Activated CD4-positive, CD25-positive, alpha-beta regulatory T cell (primary cell): ENCODE data around the gene MCRIP2.

Experiments
- DNase-seq, 4 experiments: peaks; one replicate each; lab custom pipeline; 2025; lab: John Stamatoyannopoulos, UW

Gene MCRIP2

DNA sequence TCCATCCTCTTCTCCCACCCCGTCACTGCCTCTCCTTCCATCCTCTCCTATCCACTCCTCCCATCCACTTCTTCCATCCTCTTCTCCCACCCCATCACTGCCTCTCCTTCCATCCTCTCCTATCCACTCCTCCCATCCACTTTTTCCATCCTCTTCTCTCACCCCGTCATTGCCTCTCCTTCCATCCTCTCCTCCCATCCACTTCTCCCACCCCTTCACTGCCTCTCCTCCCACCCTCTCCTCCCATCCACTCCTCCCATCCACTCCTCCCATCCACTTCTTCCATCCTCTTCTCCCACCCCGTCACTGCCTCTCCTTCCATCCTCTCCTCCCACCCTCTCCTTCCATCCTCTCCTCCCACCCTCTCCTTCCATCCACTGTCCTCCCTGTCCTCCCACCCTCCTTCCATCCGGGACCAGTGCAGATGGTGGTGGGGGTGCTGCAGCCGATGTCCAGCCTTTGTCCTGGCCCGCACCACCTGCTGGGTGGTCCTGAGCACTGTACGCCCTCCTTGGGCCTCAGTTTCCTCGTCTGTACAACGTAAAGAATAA lies 9.7 kb upstream of the MCRIP2 start:
- no peak for DNase-seq

DNA sequence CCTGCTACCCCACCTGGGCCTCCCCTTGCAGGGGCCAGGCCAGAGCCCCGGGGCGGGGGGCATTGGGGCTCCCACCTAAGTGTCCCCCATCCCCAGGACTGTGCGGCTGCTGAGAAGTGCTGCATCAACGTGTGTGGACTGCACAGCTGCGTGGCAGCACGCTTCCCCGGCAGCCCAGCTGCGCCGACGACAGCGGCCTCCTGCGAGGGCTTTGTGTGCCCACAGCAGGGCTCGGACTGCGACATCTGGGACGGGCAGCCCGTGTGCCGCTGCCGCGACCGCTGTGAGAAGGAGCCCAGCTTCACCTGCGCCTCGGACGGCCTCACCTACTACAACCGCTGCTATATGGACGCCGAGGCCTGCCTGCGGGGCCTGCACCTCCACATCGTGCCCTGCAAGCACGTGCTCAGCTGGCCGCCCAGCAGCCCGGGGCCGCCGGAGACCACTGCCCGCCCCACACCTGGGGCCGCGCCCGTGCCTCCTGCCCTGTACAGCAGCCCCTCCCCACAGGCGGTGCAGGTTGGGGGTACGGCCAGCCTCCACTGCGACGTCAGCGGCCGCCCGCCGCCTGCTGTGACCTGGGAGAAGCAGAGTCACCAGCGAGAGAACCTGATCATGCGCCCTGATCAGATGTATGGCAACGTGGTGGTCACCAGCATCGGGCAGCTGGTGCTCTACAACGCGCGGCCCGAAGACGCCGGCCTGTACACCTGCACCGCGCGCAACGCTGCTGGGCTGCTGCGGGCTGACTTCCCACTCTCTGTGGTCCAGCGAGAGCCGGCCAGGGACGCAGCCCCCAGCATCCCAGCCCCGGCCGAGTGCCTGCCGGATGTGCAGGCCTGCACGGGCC lies 8.9 kb upstream of the MCRIP2 start:
- DNase-seq, result no peak

DNA sequence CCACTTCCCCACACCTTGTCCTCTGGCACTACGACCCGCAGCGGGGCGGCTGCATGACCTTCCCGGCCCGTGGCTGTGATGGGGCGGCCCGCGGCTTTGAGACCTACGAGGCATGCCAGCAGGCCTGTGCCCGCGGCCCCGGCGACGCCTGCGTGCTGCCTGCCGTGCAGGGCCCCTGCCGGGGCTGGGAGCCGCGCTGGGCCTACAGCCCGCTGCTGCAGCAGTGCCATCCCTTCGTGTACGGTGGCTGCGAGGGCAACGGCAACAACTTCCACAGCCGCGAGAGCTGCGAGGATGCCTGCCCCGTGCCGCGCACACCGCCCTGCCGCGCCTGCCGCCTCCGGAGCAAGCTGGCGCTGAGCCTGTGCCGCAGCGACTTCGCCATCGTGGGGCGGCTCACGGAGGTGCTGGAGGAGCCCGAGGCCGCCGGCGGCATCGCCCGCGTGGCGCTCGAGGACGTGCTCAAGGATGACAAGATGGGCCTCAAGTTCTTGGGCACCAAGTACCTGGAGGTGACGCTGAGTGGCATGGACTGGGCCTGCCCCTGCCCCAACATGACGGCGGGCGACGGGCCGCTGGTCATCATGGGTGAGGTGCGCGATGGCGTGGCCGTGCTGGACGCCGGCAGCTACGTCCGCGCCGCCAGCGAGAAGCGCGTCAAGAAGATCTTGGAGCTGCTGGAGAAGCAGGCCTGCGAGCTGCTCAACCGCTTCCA lies 8.1 kb upstream of the MCRIP2 start:
- no peak for DNase-seq

GRCh38 chr16:634051-634670 lies 7.5 kb upstream of the MCRIP2 start:
- no peak for DNase-seq

DNA sequence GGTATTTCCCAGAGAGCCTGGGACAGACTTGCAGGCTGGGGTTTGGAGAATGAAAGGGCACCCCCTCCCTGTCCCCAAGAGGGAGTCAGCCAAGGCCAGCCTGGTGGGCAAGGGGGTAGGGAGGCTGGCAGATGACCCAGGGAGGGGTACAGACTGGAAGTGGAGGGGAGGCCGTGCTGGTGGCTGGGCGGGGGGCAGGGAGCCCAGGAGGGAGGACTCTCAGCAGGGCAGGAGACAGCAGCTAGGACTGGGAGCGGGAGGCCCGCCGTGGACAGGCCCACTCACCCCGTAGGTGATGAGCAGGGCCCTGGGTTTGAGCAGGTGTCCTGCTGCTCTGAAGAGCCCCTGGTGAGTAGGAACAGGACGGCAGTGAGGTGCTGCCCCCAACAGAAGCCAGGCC lies 6.6 kb upstream of the MCRIP2 start:
- no peak for DNase-seq

- DNase-seq, result peak in 1 of 4 experiments; percentile 23
These were observed 5.9 kb upstream of the MCRIP2 start for GRCh38 chr16:635573-636205.

- DNase-seq, result peak; percentile 83 to 89 (median 86)
These were observed 5.2 kb upstream of the MCRIP2 start, which contains the start of gene METTL26 for GRCh38 chr16:636206-637080. Gene METTL26 (minus strand): TSS chr16:636305. CDS start chr16:636290, 15 bp downstream.

DNA sequence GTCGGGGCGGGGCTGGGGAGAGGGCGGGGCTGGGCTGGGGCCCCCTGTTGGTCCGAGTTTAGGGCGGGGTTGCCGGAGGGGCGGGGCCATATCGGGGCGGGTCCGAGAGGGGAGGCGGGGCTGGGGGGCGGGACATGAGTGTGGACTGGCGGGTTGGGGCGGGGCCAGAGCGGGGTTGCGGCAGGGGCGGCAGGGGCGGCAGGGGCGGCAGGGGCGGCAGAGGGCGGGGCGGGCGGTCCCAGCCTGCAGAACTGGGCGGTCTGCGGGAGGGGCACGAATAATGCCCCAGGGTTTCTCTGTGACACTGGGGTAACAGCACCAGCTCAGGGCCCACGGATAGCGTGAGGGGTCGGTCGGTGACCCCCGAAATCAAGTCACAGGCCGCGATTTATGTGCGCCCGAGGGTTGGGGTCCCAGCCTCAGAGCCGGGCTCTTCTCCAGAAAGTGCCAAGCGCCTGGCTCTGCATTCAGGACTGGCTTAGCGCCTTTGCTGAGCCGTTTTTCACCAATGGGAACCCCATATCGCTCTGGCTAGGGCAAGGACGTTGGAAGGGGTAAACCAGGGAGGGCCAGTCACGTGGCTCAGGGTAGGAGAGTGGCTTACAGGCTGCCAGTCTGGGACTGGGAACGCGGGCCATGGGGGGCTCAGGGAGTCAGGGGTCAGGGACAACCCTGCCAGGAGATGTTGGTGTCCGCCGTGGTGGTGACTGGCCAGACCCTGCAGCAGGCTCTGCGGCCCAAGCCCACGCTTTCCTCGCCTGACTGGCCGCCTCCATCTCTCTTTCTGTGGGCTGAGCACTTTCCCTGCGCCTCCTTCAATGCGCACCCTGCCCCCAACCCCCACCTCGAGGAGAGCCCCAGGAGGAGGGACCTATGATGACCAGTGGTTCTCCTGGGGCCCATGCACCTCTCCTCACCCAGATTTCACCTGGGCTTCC lies 4.3 kb upstream of the MCRIP2 start:
- peak; percentile 82 to 90 (median 87) for DNase-seq

- DNase-seq, result no peak
These were observed 3.5 kb upstream of the MCRIP2 start for GRCh38 chr16:638034-638543.

DNA sequence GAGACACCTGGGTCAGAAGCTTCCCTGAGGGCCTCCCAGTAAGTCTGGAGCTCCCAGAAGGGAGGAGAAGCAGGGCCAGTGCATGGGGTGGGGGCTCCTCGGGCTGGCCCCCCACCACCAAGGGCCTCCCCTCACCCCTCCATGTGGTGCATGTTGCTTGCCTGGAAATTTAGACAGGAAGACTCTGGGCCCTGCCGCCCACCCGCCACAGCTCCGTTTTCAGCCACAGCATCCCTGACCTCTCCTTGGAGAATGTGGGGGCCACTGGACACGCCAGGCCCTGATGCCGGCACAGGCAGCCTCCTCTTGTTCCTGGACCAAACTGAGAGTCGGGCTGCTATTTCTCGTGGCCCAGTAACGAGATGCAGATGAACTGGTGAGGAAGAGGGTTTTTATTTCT lies 2.8 kb upstream of the MCRIP2 start:
- DNase-seq, result no peak

GRCh38 chr16:640614-641013 lies 1.0 kb upstream of the MCRIP2 start:
- DNase-seq, result no peak

- DNase-seq, result no peak
These were observed 791 bp downstream of the MCRIP2 start for GRCh38 chr16:642189-643049.

GRCh38 chr16:643050-643368 lies 1.4 kb downstream of the MCRIP2 start:
- no peak for DNase-seq

DNA sequence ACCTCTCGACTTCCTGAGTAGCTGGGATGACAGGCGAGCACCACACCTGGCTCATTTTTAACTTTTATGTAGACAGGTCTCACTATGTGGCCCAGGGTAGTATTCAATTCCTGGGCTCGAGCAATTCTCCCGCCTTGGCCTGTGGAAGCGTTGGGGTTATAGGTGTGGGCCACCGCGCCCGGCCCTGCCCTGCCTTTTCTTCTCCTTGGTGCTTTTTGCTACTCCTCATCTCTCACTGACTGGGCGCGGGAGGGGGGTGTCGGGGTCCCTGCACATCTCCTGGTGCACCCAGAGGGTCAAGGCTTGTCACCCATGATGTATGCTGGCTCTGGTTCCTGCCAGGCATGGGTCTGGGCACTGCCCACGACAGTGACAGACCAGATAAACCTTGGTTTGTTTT lies 2.9 kb downstream of the MCRIP2 start:
- no peak for DNase-seq

- DNase-seq, result no peak
These were observed 4.4 kb downstream of the MCRIP2 start for GRCh38 chr16:645852-646678.

GRCh38 chr16:646679-647172 lies 5.1 kb downstream of the MCRIP2 start:
- DNase-seq, result no peak

- DNase-seq, result no peak
These were observed 5.7 kb downstream of the MCRIP2 start for GRCh38 chr16:647173-647902.
